HG03039 (cell line): ENCODE results near the gene C2CD4D.

Experiments used
- ATAC-seq: cut with Tn5 transposase; IDR thresholded peaks from one replicate; pipeline ENCODE4 v1.9.1; 2021; ENCODE audit warnings: mild to moderate bottlenecking, moderate library complexity; ENCODE audit not compliant: unreplicated experiment

Gene C2CD4D

DNA sequence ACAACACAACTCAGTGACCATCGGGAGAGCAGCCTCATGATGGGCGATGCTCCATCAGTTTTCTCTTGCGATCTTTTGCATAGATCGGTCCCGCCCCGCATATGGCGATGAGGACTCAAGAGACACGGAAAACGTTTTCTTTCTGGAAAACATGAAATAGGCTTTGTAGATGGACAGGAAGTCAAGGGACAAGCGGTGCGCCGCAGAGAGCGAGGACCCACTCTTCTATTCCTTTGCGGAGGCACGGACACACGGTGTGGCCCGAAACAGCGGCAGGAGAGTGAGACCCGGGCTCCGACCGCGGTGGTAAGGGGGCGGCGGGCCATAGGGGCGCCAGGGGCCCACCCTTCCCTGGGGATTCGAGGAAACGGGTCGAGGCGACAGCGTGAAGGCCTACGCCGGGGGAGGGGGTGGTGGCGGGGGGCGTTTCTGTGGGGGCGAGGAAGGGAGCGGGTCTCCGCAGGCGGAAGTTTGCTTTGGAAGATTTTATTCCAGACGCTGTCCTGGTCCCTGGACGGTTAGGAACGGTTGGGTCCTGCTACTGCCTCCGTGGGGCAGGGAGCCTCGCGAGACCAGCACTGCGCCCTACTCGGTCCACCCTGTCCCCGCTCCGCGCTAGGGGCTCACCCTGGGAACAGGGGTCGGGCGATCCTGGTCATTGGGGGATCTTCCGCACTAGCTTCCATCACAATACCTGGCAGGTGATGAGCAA lies 48.5 kb downstream of the C2CD4D start:
- peak; percentile 8 for ATAC-seq

DNA sequence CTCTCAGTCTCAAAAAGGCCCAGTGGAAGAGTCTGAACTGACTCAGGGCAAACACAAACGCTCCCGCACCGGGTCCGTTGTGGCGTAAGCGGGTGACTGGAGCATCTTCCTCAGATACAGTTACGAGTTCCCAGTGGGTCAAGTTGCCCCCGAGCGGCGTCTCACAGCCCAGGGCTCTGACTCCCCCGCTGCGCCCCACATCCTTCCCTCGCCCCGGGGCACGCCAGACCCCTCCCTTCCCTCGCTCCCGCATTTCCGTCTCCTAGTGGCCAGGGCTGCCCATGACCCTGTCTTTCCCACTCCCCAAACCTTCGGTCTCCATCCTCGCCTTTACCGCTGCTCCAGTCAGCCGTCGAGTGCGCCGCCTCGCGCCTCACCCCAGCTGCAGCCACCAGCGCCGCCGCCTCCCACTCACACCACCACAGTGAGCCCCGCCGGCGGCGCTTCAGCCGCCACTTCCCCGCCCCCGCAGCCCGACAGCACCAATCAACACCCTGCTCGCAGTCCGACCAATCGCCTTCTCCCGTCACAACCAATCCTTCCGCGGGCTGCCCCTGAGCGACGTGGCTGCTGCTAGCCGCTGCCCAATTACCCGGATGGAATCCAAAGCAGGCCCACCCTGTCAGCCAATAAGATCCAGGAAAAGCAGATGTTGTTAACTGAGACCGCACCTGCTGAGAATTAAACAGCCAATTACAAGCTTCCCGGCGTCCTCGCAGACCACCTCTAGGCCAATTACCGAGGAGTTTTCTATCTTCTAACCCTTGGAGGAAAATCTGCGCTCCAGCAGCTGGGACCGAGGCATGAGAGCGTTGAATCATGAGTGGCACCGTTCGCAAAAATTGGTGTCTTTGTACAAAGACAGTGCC lies 49.3 kb downstream of the C2CD4D start, which contains the start of gene TDRKH:
TDRKH (minus strand) TSS at position 430 of the 869 bp plus-strand sequence. CDS start 7,478 bp downstream, outside the sequence.
- ATAC-seq = peak; percentile 94
